Sigmoid colon (tissue), 7 donors: ENCODE data around the gene GLIS1. TPM values are rescaled to one million over a fixed set of nuclear protein-coding genes. Genes with fewer than 3 reads are reported as not detected.

Experiments
- DNase-seq: peaks from one replicate; pipeline ENCODE4 v3.0.0-alpha.2; 2019
- H3K27ac ChIP-seq, 4 donors: fragments of 200-600 bp; sonication (generic); one replicate each; pipeline ENCODE4 v1.5.1; 2016 to 2019; ENCODE audit warnings: mild to moderate bottlenecking in 1 of 4
- H3K27me3 ChIP-seq, 3 donors: fragments of 200-600 bp; sonication (generic); one replicate each; pipeline ENCODE4 v1.5.1; 2019; ENCODE audit warnings: mild to moderate bottlenecking in 1 of 3
- H3K36me3 ChIP-seq, 4 donors: fragments of 200-600 bp; sonication (generic); one replicate each; pipeline ENCODE4 v1.5.1; 2016 to 2019
- H3K4me1 ChIP-seq, 4 donors: fragments of 200-600 bp; sonication (generic); one replicate each; pipeline ENCODE4 v1.5.1; 2017 to 2019
- H3K4me3 ChIP-seq, 4 donors: fragments of 200-600 bp; sonication (generic); one replicate each; pipeline ENCODE4 v1.5.1; 2017 to 2019; ENCODE audit warnings: mild to moderate bottlenecking in 2 of 4, moderate library complexity in 1 of 4
- H3K9me3 ChIP-seq, 4 donors: fragments of 200-600 bp in 3 of 4; sonication (generic) in 3 of 4; one replicate each; pipeline versions ENCODE4 v1.5.1 to v1.6.1; 2013 to 2019
- EP300 ChIP-seq, 4 donors: sonication (generic); formaldehyde crosslinking; IDR thresholded peaks; one replicate each; pipeline ENCODE4 v1.6.1; 2017; ENCODE audit warnings: antibody characterized with exemption in 4 of 4
- POLR2A ChIP-seq, 2 donors: fragments of 450-650 bp; IDR thresholded peaks; one replicate each; pipeline ENCODE4 v1.6.1; 2016; ENCODE audit warnings: antibody characterized with exemption in 2 of 2, mild to moderate bottlenecking in 2 of 2, moderate library complexity in 2 of 2
- POLR2AphosphoS5 ChIP-seq, 4 donors: sonication (generic); formaldehyde crosslinking; IDR thresholded peaks; one replicate each; pipeline ENCODE4 v1.6.1; 2017; ENCODE audit warnings: antibody characterized with exemption in 4 of 4
- WGBS, 2 donors: extraction: QIAGEN DNeasy Blood & Tissue Kit; methylation state at CpG; one replicate each; pipeline ENCODE4 v1.1.7; 2013; 5-methylcytosine and 5-hydroxymethylcytosine counted together
- intact Hi-C: fragments of 100-400 bp; cut with DNase I; formaldehyde crosslinking; loops from one replicate; pipeline ENCODE4 v1.15.1; 2023
- polyA plus RNA-seq, 3 donors: library from polyadenylated mRNA; stranded (reverse); fragments of 200-250 nt; gene quantifications; one replicate each; pipeline ENCODE4 v1.2.3, GENCODE V29; 2013
- total RNA-seq, 4 donors: library from RNA; depleted of rRNA; stranded (reverse); fragments of >200 nt; gene quantifications; one replicate each; pipeline ENCODE4 v1.1.0, GENCODE V29; 2016
- TF ChIP-seq, protein P1 (sequence below), 4 experiments: fragments of 450-650 bp in 3 of 4; fragments of 200-600 bp in 1 of 4; IDR thresholded peaks; one replicate each; pipeline ENCODE4 v1.5.1; 2016 to 2019; ENCODE audit warnings: antibody characterized with exemption in 4 of 4, mild to moderate bottlenecking in 3 of 4, moderate library complexity in 2 of 4
- donor health status: healthy with polysubstance abuse.
- donor health status: Bipolar disorder and iron deficiency.
- donor health status: healthy.

Gene GLIS1
- total and polyA plus RNA-seq, 7 donors = 0.16 to 0.83 (median 0.32) TPM; not detected in 4

- H3K27me3 ChIP-seq = no peaks in the 10 kb centered on the region
- no peaks in the 10 kb centered on the region for H3K36me3 ChIP-seq
- peak; percentile 32 for DNase-seq
- 79 to 92% methylated on average over 8 of the region's 8 CpGs for WGBS, 2 donors
- TF ChIP-seq POLR2AphosphoS5 (IDR thresholded peaks at IDR 0.05) (no peak), EP300 (IDR thresholded peaks at IDR 0.05) (no peak), POLR2A (IDR thresholded peaks at IDR 0.05) (no peak)
- TF ChIP-seq, protein P1, sequence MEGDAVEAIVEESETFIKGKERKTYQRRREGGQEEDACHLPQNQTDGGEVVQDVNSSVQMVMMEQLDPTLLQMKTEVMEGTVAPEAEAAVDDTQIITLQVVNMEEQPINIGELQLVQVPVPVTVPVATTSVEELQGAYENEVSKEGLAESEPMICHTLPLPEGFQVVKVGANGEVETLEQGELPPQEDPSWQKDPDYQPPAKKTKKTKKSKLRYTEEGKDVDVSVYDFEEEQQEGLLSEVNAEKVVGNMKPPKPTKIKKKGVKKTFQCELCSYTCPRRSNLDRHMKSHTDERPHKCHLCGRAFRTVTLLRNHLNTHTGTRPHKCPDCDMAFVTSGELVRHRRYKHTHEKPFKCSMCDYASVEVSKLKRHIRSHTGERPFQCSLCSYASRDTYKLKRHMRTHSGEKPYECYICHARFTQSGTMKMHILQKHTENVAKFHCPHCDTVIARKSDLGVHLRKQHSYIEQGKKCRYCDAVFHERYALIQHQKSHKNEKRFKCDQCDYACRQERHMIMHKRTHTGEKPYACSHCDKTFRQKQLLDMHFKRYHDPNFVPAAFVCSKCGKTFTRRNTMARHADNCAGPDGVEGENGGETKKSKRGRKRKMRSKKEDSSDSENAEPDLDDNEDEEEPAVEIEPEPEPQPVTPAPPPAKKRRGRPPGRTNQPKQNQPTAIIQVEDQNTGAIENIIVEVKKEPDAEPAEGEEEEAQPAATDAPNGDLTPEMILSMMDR (IDR thresholded peaks at IDR 0.05) = no peak
- intact Hi-C loops = no loop called here
- peaks cover 0 to 8% (median 2%) of the 10 kb centered on the region in 4 donors for H3K9me3 ChIP-seq
- H3K27ac ChIP-seq = no peak overlapping the region
- no peak overlapping the region for H3K4me3 ChIP-seq
- H3K4me1 ChIP-seq = no peaks in the 10 kb centered on the region
Observed at GRCh38 chr1:53606197-53606596, 132.8 kb downstream of the GLIS1 start.

DNA sequence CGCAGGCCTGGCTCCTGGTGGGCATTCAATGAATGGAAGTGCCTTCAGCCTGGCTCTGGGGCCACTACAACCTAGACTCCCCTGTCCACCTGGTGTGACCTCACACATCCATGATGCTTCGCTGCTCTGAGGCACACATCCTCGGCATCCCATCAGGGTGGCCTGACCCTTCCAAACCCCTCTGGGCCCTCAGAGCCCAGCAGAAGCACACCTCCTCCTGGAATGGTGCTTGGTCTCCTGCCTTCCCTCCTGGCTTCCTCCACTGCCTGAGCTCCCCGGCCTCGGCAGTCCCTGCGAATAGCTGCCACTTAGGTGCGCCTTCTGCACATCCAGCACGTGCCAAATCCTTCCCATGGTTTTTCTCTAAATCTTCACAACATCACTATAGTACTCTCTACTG is 133.8 kb downstream of the GLIS1 start:
- intact Hi-C loops = no loop called here
- Histone ChIP-seq H3K4me3 (no peak overlapping the region), H3K4me1 (no peaks in the 10 kb centered on the region), H3K9me3 (peaks cover 0 to 2% (median 0%) of the 10 kb centered on the region in 4 donors), H3K27me3 (no peaks in the 10 kb centered on the region), H3K36me3 (no peaks in the 10 kb centered on the region), H3K27ac (no peak overlapping the region)
- TF ChIP-seq POLR2AphosphoS5 (IDR thresholded peaks at IDR 0.05) = no peak
- TF ChIP-seq EP300 (IDR thresholded peaks at IDR 0.05) = no peak
- no peak for TF ChIP-seq POLR2A (IDR thresholded peaks at IDR 0.05)
- TF ChIP-seq, protein P1 (IDR thresholded peaks at IDR 0.05) = no peak
- 89 to 91% methylated on average over 8 of the region's 8 CpGs for WGBS, 2 donors
- peak; percentile 32 for DNase-seq

DNA sequence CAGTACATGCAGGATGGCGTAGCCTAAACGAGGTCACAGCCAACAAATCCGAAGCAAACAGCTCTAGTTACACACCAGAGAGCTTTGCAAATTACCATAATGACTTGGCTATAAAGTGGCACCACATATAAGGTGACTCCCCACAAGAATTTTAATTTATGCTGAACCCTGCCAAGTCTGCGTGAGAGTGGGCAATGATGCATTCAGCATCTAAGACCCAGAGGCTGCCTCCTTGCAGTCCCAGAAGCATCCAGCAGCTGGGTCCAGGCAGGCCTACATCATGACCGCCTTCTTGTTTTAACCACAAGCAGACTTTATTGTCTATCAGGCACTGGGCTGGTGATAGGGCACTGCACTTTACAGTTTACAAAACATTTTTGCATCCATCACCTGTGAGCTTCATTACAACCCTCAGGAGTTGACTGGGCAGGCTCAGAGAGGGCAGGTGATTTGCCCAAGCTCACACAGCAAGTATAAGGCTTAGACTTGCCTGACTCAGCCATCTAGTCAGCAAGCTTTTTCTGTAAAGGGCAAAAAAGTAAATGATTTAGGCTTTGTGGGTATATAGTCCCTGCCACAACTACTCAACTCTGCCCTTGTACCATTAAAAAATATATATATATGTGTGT is 134.6 kb downstream of the GLIS1 start:
- Histone ChIP-seq H3K4me3 (no peak overlapping the region), H3K9me3 (no peaks in the 10 kb centered on the region), H3K36me3 (no peaks in the 10 kb centered on the region), H3K27me3 (no peaks in the 10 kb centered on the region), H3K4me1 (no peaks in the 10 kb centered on the region), H3K27ac (no peak overlapping the region)
- no peak for DNase-seq
- TF ChIP-seq POLR2A (IDR thresholded peaks at IDR 0.05) (no peak), POLR2AphosphoS5 (IDR thresholded peaks at IDR 0.05) (no peak), EP300 (IDR thresholded peaks at IDR 0.05) (no peak)
- TF ChIP-seq, protein P1 (IDR thresholded peaks at IDR 0.05) = no peak
- intact Hi-C loops = no loop called here
- WGBS, 2 donors = 63 to 80% methylated on average over 5 of the region's 5 CpGs

DNA sequence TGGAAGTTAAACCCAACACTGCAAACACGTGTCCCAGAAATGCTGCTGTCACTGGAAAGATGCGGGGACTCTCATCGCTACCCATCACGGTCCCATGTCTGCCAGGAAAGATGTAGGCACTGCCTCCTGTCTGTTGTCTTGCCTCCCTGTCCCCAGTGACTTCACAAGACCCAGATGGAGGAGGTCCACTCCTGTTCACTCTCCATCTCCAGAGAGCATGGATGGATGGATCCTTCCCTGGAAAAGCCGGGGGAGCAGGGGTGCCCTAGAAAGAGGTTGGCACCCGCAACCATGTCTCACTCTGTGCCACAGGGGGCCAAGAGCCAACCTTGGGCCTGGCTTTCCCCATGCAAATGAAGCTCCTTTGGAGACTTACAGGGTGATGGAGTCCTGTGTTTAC is 135.5 kb downstream of the GLIS1 start:
- intact Hi-C loops = no loop called here
- Histone ChIP-seq H3K4me1 (no peaks in the 10 kb centered on the region), H3K27ac (no peak overlapping the region), H3K4me3 (no peak overlapping the region), H3K27me3 (no peaks in the 10 kb centered on the region), H3K36me3 (no peaks in the 10 kb centered on the region), H3K9me3 (no peaks in the 10 kb centered on the region)
- TF ChIP-seq POLR2A (IDR thresholded peaks at IDR 0.05) = no peak
- TF ChIP-seq POLR2AphosphoS5 (IDR thresholded peaks at IDR 0.05) = no peak
- no peak for TF ChIP-seq EP300 (IDR thresholded peaks at IDR 0.05)
- TF ChIP-seq, protein P1 (IDR thresholded peaks at IDR 0.05) = no peak
- WGBS, 2 donors = 93 to 95% methylated on average over 6 of the region's 6 CpGs
- DNase-seq = peak; percentile 15
